Measurements from ENCODE around the gene NLGN3.

Gene NLGN3

GRCh38 chrX:71095981-71096759, 48.5 kb upstream of the NLGN3 start:
- H3F3A ChIP-seq (ENCODE audit: low read depth): no peaks in the 10 kb centered on the region
- no peaks in the 10 kb centered on the region for H3K27me3 ChIP-seq (ENCODE audit: insufficient read depth, low read length, poor library complexity, severe bottlenecking)
- peak overlapping the region; percentile 76 for H3K9ac ChIP-seq (ENCODE audit: low read depth, low read length, poor library complexity, severe bottlenecking)
- TF ChIP-seq EZH2phosphoT487 (IDR thresholded peaks at IDR 0.05; ENCODE audit: borderline replicate concordance) (no peak), CTCF (conservative IDR thresholded peaks at IDR 0.05; ENCODE audit: low read length) (no peak)
- no peaks in the 10 kb centered on the region for H3K9me3 ChIP-seq (ENCODE audit: insufficient read depth, low read depth, low read length)
- peak overlapping the region; percentile 94 for H3K4me2 ChIP-seq (ENCODE audit: low read depth, low read length, poor library complexity, severe bottlenecking)
- peak overlapping the region; percentile 84 for H3K4me3 ChIP-seq (ENCODE audit: low read length, poor library complexity, severe bottlenecking)
- peak overlapping the region; percentile 91; the same call in 1 of the 2 replicates for H2AFZ ChIP-seq (ENCODE audit: low read length)
- peaks cover 35% of the 10 kb centered on the region for H3K4me1 ChIP-seq (ENCODE audit: insufficient read depth, low read length, poor library complexity, severe bottlenecking)
- H3K36me3 ChIP-seq (ENCODE audit: insufficient read depth, low read length): no peaks in the 10 kb centered on the region
- no peaks in the 10 kb centered on the region for H4K20me1 ChIP-seq (ENCODE audit: insufficient read depth, low read length, poor library complexity, severe bottlenecking)
- no peaks in the 10 kb centered on the region for H3K9me2 ChIP-seq (replicated peaks; ENCODE audit: low read depth, low read length)
- peaks cover 18% of the 10 kb centered on the region; the same call in 1 of the 2 replicates for H3K79me2 ChIP-seq (ENCODE audit: insufficient read depth, low read length)

- 0 out of 2 replicates have a peak overlapping the region, but pooled peaks have one; percentile 73 for H2AFZ ChIP-seq (ENCODE audit: low read length)
- H3K36me3 ChIP-seq (ENCODE audit: insufficient read depth, low read length): no peaks in the 10 kb centered on the region
- peak overlapping the region; percentile 84 for H3K4me3 ChIP-seq (ENCODE audit: low read length, poor library complexity, severe bottlenecking)
- H3K9me2 ChIP-seq (replicated peaks; ENCODE audit: low read depth, low read length): no peaks in the 10 kb centered on the region
- H3F3A ChIP-seq (ENCODE audit: low read depth): no peaks in the 10 kb centered on the region
- H3K9ac ChIP-seq (ENCODE audit: low read depth, low read length, poor library complexity, severe bottlenecking): peak overlapping the region; percentile 76
- H3K27me3 ChIP-seq (ENCODE audit: insufficient read depth, low read length, poor library complexity, severe bottlenecking): no peaks in the 10 kb centered on the region
- H4K20me1 ChIP-seq (ENCODE audit: insufficient read depth, low read length, poor library complexity, severe bottlenecking): no peaks in the 10 kb centered on the region
- peak overlapping the region; percentile 94 for H3K4me2 ChIP-seq (ENCODE audit: low read depth, low read length, poor library complexity, severe bottlenecking)
- no peaks in the 10 kb centered on the region for H3K9me3 ChIP-seq (ENCODE audit: insufficient read depth, low read depth, low read length)
- peaks cover 41% of the 10 kb centered on the region for H3K4me1 ChIP-seq (ENCODE audit: insufficient read depth, low read length, poor library complexity, severe bottlenecking)
- H3K79me2 ChIP-seq (ENCODE audit: insufficient read depth, low read length): peaks cover 20% of the 10 kb centered on the region; the same call in 1 of the 2 replicates
- TF ChIP-seq EZH2phosphoT487 (IDR thresholded peaks at IDR 0.05; ENCODE audit: borderline replicate concordance) (no peak), CTCF (conservative IDR thresholded peaks at IDR 0.05; ENCODE audit: low read length) (no peak)
Observed at GRCh38 chrX:71096760-71097032, 47.9 kb upstream of the NLGN3 start.

DNA sequence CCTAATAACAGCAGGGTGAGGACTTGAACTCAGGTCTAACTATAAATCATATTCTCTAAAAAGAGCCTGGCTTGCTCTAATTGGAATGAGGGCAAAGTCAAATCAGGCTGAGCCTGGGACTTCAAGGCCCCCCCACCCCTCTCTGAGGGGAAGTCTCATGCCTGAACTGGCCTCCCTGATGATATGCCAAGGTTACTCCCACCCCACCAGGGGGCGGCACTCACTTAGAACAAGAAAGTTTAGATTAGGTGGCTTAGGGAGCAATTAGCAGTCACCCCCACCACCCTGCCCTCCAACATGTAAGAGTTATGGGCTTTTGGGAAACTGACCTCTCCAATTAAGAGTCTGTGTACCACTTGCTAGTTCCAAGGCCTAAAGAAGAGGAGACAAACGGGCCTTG, 46.3 kb upstream of the NLGN3 start:
- Histone ChIP-seq H4K20me1 (ENCODE audit: insufficient read depth, low read length, poor library complexity, severe bottlenecking) (no peaks in the 10 kb centered on the region), H3K36me3 (ENCODE audit: insufficient read depth, low read length) (no peaks in the 10 kb centered on the region), H3K9me2 (replicated peaks; ENCODE audit: low read depth, low read length) (no peaks in the 10 kb centered on the region), H3K79me2 (ENCODE audit: insufficient read depth, low read length) (peaks cover 23% of the 10 kb centered on the region; the same call in 1 of the 2 replicates), H3K9ac (ENCODE audit: low read depth, low read length, poor library complexity, severe bottlenecking) (peak overlapping the region; percentile 30), H3K4me2 (ENCODE audit: low read depth, low read length, poor library complexity, severe bottlenecking) (peak overlapping the region; percentile 64), H3K4me3 (ENCODE audit: low read length, poor library complexity, severe bottlenecking) (peak overlapping the region; percentile 48), H3K27me3 (ENCODE audit: insufficient read depth, low read length, poor library complexity, severe bottlenecking) (no peaks in the 10 kb centered on the region), H3K9me3 (ENCODE audit: insufficient read depth, low read depth, low read length) (no peaks in the 10 kb centered on the region), H2AFZ (ENCODE audit: low read length) (no peak overlapping the region), H3K4me1 (ENCODE audit: insufficient read depth, low read length, poor library complexity, severe bottlenecking) (peaks cover 55% of the 10 kb centered on the region), H3F3A (ENCODE audit: low read depth) (0 out of 2 replicates have a peak, but pooled peaks cover 4% of the 10 kb centered on the region)
- TF ChIP-seq EZH2phosphoT487 (IDR thresholded peaks at IDR 0.05; ENCODE audit: borderline replicate concordance): no peak
- TF ChIP-seq CTCF (conservative IDR thresholded peaks at IDR 0.05; ENCODE audit: low read length): peak; percentile 64
